Brain microvascular endothelial cell (primary cell): ENCODE data around the gene PRR19.
"Not testable (repeated sequence)": the region's sequence is repeated elsewhere in the genome, so short reads cannot be mapped to it uniquely, and the experiment has no call there.

Source experiments
- DNase-seq: peaks from one replicate; pipeline ENCODE4 v3.0.0-alpha.2; 2020
- H3K27ac ChIP-seq: fragments of 250-450 bp; sonication (Bioruptor Pico); 2 replicates; pipeline ENCODE4 v1.5.1; 2020; ENCODE audit warnings: mild to moderate bottlenecking, moderate library complexity
- H3K27me3 ChIP-seq: fragments of 250-450 bp; sonication (Bioruptor Pico); replicated peaks from 2 replicates; pipeline ENCODE4 v1.5.1; 2020; ENCODE audit warnings: mild to moderate bottlenecking
- H3K36me3 ChIP-seq: fragments of 250-450 bp; sonication (Bioruptor Pico); replicated peaks from 2 replicates; pipeline ENCODE4 v1.5.1; 2020; ENCODE audit warnings: mild to moderate bottlenecking
- H3K4me3 ChIP-seq: 2 replicates; pipeline ENCODE4 v1.5.1; 2011; ENCODE audit warnings: low read depth, mild to moderate bottlenecking, control low read depth, low read length, moderate library complexity
- in situ Hi-C: cut with HindIII; loops from 2 replicates; pipeline ENCODE4 v1.10.0; 2017; ENCODE audit warnings: low sequenced_read_pairs, low pct_ligation_motif_present
- TF ChIP-seq, protein P1 (sequence below): IDR thresholded peaks from 2 replicates; pipeline ENCODE4 v1.5.1; 2011; ENCODE audit warnings: low read depth, mild to moderate bottlenecking, moderate library complexity, low read length, control low read depth, inconsistent platforms; ENCODE audit errors: missing control alignments

The PRR19 gene

GRCh38 chr19:42335971-42336370 is 34.0 kb downstream of the PRR19 start:
- no peak for DNase-seq
- TF ChIP-seq, protein P1, sequence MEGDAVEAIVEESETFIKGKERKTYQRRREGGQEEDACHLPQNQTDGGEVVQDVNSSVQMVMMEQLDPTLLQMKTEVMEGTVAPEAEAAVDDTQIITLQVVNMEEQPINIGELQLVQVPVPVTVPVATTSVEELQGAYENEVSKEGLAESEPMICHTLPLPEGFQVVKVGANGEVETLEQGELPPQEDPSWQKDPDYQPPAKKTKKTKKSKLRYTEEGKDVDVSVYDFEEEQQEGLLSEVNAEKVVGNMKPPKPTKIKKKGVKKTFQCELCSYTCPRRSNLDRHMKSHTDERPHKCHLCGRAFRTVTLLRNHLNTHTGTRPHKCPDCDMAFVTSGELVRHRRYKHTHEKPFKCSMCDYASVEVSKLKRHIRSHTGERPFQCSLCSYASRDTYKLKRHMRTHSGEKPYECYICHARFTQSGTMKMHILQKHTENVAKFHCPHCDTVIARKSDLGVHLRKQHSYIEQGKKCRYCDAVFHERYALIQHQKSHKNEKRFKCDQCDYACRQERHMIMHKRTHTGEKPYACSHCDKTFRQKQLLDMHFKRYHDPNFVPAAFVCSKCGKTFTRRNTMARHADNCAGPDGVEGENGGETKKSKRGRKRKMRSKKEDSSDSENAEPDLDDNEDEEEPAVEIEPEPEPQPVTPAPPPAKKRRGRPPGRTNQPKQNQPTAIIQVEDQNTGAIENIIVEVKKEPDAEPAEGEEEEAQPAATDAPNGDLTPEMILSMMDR = no peak
- H3K36me3 ChIP-seq = peaks cover 8% of the 10 kb centered on the region
- no peak overlapping the region for H3K4me3 ChIP-seq
- no peaks in the 10 kb centered on the region for H3K27me3 ChIP-seq
- no peak overlapping the region for H3K27ac ChIP-seq
- in situ Hi-C loops = no loop called here

DNA sequence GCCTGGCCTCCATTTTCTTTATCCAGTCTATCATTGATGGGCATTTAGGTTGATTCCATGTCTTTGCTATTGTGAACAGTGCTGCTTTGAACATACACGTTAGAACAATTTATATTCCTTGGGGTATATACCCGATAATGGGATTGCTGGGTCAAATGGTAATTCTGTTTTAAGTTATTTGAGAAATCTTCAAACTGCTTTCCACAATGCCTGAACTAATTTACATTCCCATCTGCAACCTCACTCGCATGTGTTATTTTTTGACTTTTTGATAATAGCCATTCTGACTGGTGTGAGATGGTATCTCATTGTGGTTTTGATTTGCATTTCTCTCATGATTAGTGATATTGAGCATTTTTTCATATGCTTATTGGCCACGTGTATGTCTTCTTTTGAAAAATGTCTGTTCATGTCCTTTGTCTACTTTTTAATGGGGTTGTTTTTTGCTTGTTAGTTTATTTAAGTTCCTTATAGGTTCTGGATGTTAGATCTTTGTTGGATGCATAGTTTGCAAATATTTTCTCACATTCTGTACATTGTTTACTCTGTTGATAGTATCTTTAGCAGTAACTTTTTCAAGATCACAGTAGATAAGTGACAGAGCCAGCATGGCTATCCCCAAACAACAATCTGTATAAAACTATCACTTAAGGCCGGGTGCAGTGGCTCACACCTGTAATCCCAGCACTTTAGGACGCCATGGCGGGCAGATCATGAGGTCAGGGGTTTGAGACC is 37.4 kb downstream of the PRR19 start:
- H3K4me3 ChIP-seq, H3K36me3 ChIP-seq, in situ Hi-C loops, H3K27ac ChIP-seq, H3K27me3 ChIP-seq, DNase-seq: not testable (repeated sequence)

- H3K4me3 ChIP-seq, in situ Hi-C loops, H3K27me3 ChIP-seq, H3K27ac ChIP-seq, H3K36me3 ChIP-seq, DNase-seq: not testable (repeated sequence)
Measured at GRCh38 chr19:42339922-42340321, 38.0 kb downstream of the PRR19 start.

DNA sequence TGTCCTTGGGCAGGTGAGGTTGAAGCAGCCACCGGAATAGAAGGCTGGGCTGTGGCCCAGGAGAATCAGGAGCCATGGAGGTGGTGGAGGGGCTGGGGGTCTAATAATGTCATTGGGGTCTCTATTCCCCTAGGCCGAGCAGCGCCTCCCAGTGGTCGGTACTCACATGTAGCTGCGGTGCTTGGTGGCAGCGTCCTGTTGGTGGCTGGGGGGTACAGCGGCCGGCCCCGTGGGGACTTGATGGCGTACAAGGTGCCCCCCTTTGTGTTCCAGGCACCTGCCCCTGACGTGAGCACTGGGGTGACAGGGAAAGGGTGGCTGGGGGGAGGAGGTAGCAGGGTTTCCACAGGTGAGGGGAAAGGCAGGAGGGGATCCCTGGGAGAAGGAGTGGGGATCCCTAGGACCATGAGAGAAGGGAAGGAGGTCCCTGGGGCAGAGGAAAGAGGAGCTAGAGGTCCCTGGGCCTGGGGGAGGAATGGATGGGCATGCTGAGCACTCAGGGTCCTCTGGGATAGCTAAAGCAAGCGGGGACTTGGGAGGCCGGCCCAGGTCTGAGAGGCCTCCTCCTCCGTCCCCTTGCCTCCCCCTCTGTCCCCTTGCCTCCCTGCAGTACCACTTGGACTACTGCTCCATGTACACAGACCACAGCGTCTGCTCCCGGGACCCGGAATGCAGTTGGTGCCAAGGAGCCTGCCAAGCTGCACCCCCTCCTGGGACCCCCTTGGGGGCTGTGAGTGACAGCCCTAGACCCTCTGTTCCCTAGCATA is 41.6 kb downstream of the PRR19 start:
- in situ Hi-C loops = no loop called here
- H3K27ac ChIP-seq = no peak overlapping the region
- H3K36me3 ChIP-seq = no peaks in the 10 kb centered on the region
- DNase-seq = no peak
- H3K4me3 ChIP-seq = no peak overlapping the region
- TF ChIP-seq, protein P1 = peak; percentile 42
- no peaks in the 10 kb centered on the region for H3K27me3 ChIP-seq

DNA sequence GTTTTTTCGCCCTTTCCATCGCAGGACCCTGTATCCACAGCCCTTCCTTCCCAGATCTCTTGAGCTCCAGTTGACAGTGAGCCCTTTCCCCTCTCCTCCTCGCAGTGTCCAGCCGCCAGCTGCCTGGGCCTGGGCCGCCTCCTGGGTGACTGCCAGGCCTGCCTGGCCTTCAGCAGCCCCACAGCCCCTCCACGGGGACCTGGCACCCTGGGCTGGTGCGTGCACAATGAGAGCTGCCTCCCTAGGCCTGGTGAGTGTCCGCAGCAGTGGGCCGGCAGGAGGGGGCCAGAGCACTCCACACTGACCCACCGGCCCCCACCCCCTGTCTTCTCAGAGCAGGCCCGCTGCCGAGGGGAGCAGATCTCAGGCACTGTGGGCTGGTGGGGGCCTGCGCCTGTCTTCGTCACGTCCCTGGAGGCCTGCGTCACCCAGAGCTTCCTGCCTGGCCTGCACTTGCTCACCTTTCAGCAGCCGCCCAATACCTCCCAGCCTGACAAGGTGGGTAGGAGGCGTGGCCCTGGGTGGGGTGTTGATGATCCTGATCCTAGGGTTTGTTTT is 42.5 kb downstream of the PRR19 start:
- Histone ChIP-seq H3K36me3 (no peaks in the 10 kb centered on the region), H3K27me3 (no peaks in the 10 kb centered on the region), H3K4me3 (no peak overlapping the region), H3K27ac (no peak overlapping the region)
- DNase-seq = no peak
- TF ChIP-seq, protein P1 = no peak
- in situ Hi-C loops = no loop called here

GRCh38 chr19:42345191-42345812 is 43.4 kb downstream of the PRR19 start:
- no peak for DNase-seq
- TF ChIP-seq, protein P1 = no peak
- no peaks in the 10 kb centered on the region for H3K36me3 ChIP-seq
- no peak overlapping the region for H3K27ac ChIP-seq
- H3K4me3 ChIP-seq = no peak overlapping the region
- H3K27me3 ChIP-seq = no peaks in the 10 kb centered on the region
- in situ Hi-C loops = no loop called here
